ENCODE results near the gene U2SURP. TPM values are rescaled to one million over a fixed set of nuclear protein-coding genes. Genes with fewer than 3 reads are reported as not detected.

Gene U2SURP
- 73.5 and 83.3 TPM in 2 replicates for total RNA-seq (2014; rRNA removed; shearing (Covaris generic))

- DNase-seq (ENCODE audit: low read depth) = peak; percentile 100
Measured at GRCh38 chr3:143001369-143002082, at the start of gene U2SURP. U2SURP (plus strand) TSS chr3:143001570; CDS start chr3:143001629, 59 bp downstream.

- no peak for DNase-seq (ENCODE audit: low read depth)
Measured at GRCh38 chr3:142951794-142952193, 49.6 kb upstream of the U2SURP start.

DNA sequence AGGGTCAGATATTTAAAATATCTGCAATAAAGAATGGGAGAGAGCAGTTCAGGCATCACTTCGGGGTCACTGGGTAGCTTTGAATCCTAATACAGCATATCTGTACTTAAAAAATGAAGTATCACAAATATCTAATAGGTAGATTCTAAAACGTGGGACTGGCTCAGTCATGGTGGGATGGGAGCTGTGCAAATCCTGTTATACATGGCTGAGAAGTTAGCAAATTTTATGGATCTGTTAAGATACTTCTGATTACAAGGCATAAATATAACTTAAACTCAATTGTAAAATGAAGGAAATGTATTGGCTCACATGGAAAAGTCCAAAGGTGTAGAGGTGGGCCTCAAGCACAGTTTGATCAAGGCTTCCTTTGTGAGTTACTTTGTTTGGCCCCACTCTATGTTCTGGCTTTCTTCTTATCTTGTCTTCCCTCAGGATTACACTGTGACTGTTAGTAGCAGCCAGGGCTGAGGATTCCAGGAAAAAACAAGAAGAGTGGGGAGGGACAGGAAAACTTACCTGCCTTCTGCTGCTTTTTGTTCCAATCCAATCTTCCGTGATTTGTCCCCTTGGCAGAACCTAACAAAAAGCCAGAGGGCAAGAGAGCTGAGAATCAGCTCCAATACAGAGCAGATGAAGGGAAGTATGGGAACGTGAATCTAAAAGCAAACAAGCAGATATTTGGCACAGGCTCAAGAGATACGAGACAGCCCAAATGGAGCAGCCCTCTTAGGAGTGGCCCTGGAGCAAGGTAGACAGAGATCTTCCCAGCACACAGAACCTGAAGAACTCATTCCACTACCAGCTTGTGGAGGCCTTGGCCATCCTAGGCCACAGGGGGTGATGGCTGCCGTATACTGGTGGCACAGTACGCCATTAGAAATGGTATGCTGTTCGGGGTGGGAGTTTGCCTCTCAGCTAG lies 48.8 kb upstream of the U2SURP start:
- DNase-seq (ENCODE audit: low read depth) = no peak

DNA sequence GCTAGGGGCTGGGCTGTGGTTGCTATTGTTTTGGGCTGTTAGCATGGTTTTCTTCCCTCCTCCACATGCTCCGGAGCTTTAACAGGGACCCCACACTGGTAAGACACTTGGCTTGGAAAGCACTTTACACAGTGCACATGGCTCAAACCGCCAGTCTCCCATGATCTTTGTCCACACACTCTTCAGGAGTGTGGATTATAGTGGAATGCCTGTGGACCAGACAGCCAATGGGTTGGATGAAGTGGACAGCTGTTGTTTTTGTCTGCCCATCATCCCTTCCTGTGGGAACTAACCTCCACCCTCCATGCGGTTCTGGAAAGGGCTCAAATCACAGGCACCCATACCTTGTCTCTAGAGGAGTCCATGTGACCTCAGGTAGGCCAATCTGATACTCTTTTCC lies 47.9 kb upstream of the U2SURP start:
- no peak for DNase-seq (ENCODE audit: low read depth)

DNA sequence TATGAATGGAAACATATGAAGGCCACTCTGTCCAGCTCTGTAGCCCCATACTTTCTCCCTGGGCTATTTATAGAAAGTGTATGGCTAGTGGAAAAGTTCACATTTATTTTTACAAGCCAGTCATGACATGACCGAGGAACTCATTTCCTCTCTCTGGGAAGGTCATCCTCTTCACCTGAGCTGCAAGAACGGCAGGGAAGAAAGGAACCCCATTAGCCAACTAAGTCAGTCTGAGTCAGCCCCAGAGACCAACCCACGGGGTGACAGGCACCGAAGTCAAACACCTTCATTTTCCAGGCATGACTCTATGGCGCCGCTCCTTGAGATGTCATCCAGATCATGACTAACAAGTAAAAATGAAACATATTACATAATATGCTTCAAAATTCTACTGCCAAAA lies 42.7 kb upstream of the U2SURP start:
- peak; percentile 91 for DNase-seq (ENCODE audit: low read depth)

DNA sequence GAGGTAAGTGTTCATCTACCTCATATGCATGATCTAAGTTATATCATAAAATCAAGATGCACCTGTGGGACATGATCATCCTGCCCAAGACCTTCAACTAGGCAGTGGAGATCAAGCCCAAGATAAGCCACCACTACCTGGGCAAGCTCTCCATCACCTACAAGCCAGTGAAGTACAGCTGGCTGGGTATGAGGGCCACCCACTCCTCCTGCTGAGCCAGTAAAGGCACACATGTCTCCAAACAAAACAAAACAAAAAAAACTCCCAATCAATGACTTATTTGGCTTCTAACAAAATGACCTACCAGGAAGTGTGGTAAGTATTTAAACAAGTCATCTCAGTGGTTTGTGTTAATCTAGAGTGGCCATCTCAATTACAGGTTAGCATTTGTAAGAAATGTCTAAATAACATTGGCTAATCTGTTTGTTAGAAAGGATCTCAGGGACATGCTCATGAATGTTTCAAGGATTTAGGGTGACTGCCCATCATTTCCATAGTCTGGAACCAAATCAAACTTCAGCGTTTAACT lies 41.0 kb upstream of the U2SURP start:
- no peak for DNase-seq (ENCODE audit: low read depth)

- DNase-seq (ENCODE audit: low read depth) = no peak
Measured at GRCh38 chr3:142961539-142961938, 39.8 kb upstream of the U2SURP start.

DNA sequence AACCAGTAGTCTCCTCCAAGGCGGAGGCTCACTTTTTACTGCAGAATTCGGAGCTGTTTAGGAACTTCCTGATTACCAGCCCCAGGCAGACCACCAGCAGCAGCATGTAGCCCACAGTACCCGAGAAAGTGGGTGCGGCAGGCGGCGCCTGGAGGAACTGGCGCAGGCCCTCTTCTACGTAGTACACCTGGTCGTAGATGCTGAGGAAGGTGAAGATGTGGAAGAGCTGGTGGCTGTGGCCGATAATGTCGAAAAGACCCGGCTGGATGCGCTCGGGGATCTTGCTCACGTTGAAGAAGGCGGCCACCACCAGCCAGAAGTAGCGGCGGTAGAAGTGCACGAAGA lies 39.2 kb upstream of the U2SURP start:
- DNase-seq (ENCODE audit: low read depth) = no peak

- DNase-seq (ENCODE audit: low read depth) = no peak
Measured at GRCh38 chr3:142962520-142963233, 38.7 kb upstream of the U2SURP start.

GRCh38 chr3:142963234-142963515 lies 38.2 kb upstream of the U2SURP start:
- DNase-seq (ENCODE audit: low read depth) = peak; percentile 8

DNA sequence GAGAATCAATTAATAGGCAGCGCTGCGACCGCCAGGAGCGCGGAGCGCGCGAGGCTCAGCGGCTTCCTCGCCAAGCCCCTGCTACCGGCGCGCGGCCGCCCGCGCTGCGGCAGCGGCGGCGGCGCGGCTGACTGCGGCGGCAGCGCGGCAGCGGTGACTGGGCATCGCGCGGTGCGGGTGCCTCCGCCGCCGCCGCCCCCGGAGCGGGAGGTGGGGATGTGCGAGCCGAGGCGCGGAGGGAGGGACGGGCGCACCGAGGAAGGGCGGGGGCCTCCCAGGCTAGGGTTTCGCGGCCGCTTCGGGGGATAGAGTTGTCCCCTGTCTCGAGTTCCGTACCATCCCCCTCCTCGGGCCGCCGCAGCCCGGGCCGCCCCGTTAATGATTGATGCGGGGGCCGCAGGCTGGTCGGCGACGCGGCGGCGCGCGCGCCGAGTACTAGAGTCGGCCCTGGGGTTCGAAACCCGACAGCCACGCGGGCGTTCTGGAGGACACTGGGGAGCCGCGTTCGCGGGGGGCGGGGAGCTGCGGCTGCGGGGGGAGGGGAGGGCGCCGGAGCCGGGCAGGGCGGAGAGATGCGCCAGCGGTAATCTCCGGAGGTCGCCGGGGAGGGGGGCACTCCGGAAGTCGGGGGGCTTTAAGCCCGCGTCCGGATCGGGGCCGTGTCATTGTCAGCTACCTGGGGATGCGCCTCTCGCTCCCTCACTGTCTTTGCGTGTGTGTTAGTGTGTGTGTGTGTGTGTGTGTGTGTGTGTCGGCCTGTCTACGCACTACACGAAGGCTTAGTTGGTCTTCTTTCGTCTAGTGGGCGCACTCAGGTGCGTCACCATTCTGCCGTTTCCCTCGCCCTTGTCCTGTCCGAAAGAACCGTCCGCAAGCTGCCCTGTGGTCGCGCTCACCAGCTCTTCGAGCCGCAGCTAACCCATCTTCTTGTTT lies 37.6 kb upstream of the U2SURP start, which contains the start of gene PAQR9:
TSS of gene PAQR9 (minus strand) at position 159 of the 933 bp plus-strand sequence. CDS start 338 bp downstream, outside the sequence.
- peak; percentile 23 for DNase-seq (ENCODE audit: low read depth)

DNA sequence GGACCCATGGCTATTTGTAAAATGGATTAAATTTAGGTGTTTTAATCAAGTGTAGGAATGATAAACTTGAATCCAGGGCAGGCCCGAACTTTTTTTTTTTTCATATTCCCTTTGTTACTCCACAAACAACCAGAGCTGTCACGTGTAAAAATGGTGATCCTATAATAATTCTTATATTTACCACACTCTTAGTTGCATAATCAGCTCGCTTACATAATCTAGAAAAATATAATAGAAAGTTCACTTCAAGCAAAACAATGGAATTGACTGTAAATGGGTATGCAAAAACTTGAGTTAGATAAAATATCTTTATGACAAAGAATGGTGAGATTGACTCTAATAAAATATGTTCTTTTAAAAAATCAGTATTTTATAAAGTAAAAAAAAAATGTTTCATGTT lies 35.8 kb upstream of the U2SURP start:
- no peak for DNase-seq (ENCODE audit: low read depth)

DNA sequence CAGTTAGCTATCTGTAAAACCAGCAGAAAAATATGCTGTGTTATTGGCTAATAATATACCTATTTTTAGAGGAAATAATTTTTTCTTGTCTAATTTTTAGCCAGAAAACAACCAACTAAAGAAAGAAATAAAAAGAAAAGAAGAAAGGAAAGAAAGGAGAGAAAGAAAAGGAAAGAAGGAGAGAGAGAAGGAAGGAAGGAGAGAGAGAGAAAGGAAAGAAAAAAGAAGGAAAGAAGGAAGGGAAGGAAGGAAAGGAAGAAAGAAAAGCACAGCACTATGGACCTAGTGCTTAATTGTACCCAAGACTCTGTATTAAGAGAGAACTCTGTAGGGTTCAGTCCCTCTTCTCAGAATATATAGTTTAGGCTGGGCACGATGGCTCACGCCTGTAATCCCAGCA lies 34.6 kb upstream of the U2SURP start:
- no peak for DNase-seq (ENCODE audit: low read depth)

- DNase-seq (ENCODE audit: low read depth) = no peak
Measured at GRCh38 chr3:142968319-142969025, 32.9 kb upstream of the U2SURP start.

DNA sequence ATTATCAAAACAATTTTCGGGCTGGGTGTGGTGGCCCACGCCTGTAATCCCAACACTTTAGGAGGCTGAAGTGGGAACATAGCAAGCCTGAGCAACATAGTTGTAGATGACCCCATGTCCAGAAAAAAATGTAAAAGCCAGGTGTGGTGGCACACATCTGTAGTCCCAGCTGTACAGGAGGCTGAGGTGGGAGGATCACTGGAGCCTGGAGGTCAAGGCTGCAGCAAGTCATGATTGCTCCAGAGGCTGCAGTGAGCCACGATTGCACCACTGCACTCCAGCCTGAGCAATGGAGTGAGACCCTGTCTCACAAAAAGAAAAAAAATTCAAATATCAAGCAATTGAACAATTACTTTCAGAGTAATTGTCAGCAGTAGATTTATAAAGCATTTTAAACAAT lies 29.9 kb upstream of the U2SURP start:
- DNase-seq (ENCODE audit: low read depth) = no peak

DNA sequence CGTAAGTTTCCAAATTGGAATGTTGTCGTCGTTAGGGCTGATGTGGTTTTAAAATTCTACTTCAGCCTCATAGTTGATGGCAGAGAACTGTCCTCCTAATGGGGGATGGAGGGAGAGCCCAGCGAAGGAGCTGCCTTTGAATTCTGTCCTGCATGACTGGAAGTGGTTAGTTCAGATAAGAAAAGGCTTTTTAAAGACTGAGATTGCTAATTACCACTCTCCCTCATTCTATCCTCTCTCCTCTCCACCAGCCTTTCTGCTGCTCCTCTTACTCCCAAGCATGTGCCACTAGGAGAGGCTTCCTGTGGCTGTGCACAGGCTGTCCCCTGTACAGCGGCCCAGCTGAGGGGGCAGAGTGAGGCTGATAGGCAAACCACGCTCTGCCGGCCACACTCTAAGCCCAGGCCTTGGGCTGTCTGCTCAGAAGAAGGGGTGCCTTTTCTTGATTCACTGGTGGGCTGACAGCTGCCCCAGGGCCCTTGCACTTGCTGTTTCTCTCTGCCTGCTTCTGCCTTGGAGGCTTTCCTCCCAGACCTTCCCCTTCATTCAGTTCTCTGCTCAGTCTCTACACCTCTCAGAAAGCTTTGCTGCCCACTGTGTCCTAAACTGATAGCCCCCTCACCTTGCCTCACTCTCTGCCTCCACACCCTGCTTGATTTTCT lies 29.1 kb upstream of the U2SURP start:
- no peak for DNase-seq (ENCODE audit: low read depth)

- DNase-seq (ENCODE audit: low read depth) = no peak
Measured at GRCh38 chr3:142973217-142974009, 28.0 kb upstream of the U2SURP start.

DNA sequence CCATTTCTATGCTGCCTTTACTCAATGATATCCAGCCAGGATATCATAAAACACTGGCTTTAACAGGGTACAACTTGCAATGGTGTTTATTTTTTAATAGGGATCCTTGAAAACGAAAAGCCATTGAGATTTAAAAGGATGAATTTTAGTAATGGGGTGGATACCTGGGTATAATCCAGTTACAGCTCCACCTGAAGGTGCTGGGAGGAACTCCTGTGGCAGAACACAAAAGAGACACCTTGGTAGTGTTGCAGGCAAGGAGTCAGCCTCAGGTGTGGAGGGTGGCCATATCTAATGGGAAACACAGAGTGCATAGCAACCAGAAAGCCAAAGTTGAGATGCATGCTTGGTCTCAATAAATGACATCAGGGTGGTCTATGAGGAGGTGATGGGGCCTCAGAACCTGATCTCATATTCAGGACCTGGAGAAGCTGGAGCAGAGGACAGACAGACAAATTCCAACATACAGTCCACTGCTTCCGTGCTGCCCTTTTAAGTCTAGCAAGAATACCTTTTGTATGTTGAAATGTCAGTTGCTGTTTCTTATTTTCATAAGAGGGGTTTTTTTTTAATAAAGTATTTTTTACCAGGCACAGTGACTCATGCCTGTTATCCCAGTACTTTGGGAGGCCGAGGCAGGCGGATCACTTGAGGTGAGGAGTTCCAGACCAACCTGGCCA lies 25.9 kb upstream of the U2SURP start:
- no peak for DNase-seq (ENCODE audit: low read depth)
